ENCODE results near the gene MLLT6. TPM values are rescaled to one million over a fixed set of nuclear protein-coding genes. Genes with fewer than 3 reads are reported as not detected.

Gene MLLT6
- total RNA-seq, 1 donor from 2014 or later = 175 TPM

DNA sequence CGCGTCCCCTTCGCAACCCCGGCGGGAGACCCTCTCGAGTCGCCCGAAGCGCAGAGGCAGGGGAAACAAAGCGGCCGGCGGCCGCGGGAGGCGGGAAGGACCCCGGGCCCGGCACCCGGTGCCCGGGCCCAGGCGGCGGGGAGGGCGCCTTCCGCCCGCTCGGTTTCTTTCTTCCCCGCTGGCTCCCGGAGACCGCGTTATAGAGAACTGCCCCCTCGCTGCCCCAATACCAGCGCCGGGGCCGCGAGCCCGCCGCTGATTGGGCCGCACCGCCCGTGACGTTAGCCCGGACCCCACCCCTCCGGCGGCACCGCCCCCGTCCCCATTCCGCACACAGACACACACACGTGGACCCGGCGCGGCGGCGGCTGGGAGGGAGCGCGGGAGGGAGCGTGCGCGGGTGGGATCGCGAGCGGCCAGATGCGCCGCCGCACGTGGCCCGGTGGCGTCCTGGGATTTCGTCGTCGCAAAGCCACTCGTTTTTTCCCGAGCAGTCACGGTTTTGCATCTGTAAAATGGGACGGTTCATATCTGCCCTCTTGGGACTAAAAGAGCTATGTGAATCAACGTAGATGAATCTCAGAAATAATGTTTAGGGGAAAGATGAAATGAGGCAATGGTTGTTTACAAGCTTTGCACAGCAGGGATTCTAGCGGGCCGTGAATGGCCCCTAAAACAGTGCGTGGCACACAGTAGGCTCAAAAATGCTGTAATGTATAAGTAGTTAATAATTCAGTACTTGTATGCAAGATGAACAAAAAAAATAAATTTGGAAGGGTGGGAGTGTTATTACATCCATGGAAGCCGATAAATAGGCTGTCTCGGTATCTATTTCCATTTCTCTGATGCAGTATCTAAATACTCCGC, 30.1 kb upstream of the MLLT6 start, which contains the start of gene EPOP:
TSS of gene EPOP (minus strand) at position 209 of the 867 bp plus-strand sequence. CDS start 462 bp downstream, outside the sequence.
- peak; percentile 84 for DNase-seq (ENCODE audit: low spot score)

DNA sequence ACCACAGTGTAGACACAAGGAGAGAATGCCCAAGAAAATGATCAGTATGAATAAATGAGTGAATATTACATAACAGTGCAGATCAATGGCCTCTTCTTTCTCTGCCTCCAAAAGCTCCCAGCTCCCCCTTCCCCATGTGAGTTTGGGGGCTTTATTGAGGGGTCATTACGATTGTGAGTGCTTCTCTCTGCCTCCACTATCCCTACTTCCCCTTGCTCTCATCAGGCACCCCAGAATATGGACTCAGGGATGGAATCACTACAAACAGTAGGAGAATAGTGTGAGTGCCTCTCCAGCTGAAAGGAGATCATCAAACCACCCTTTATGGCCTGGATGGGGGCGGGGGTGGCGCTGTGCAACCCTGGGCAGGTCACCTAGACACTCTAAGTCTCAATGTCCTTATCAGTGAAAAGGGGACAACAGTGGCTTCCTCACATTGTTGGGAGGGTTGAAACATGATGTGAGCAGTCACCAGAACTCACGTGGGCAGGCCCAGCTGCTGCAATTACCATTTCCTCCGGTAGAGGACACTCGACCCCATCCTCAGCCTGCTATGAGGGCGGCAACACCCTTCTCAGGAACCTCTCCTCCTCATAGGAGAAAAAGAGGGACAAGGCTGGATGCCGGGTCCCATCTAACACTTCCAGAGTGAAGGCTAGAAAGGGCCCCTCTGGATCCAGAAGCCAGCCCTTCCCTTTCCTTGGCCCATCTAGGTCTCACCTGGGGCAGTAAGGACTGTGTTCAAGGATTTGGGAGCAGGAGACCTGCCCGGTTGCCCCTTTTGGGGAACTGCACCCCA, 28.2 kb upstream of the MLLT6 start:
- DNase-seq (ENCODE audit: low spot score) = peak; percentile 88

DNA sequence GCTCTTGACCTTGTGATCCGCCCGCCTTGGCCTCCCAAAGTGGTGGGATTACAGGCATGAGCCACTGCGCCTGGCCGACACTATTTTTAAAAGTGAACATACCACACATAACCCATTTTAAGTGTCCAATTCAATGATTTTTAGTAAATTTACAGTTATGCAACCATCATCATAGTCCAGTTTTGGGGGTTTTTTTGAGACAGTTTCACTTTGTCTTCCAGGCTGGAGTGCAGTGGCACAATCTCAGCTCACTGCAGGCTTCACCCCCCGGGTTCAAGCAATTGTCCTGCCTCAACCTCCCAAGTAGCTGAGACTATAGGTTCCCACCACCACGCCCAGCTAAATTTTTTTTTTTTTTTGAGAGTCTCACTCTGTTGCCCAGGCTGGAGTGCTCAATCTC, 27.3 kb upstream of the MLLT6 start:
- no peak for DNase-seq (ENCODE audit: low spot score)

DNA sequence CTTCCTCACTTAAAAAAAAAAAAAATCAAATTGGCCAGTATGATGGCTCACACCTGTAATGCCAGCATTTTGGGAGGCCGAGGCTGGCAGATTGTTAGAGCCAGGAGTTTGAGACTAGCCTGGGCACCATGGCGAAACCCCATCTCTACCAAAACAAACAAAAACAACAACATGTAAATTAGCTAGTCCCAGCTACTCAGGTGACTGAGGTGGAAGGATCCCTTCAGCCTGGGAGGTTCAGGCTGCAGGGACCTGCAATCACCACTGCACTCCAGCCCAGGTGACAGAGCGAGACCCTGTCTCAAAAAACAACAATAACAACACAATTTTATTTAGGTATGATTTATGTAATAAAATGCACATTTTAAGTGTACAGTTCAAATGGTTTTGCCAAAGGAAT, 24.0 kb upstream of the MLLT6 start:
- no peak for DNase-seq (ENCODE audit: low spot score)

DNA sequence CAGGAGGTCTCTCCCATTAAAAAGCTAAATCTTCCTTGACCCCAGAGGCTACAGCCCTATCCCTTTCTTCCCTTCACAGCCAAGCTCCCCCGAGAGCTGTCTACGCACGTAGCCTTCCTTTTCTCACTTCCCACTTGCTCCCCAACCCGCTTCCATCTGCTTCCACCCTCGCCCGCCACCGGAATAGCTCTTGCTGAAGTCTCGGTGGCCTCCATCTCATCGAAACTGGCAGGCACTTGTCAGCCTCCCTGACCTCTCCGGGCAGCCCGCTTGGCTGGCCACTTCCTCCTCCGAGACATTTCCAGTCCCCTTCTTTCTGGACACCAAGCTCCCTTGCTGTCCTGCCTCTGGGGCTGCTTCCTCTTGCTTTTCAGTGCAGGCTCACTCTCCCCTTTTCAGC, 19.6 kb upstream of the MLLT6 start:
- DNase-seq (ENCODE audit: low spot score) = no peak

DNA sequence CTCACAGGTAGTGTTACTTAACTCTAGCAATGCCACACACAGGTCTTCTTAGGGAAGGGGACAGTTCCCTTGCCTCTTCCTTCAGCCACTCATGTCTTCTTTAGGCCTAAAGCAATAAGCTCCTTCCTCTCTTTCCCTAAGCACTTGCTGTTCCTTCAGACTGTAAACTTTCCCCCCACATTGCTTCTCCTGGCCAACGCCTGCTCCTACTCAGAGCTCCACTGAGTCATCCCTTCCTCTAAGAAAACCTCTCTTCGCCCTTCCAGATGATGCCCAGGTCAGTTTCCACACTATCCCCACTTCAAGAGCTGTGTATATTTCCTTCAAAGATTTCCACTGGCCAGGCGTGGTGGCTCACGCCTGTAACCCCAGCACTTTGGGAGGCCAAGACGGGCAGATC, 17.8 kb upstream of the MLLT6 start:
- no peak for DNase-seq (ENCODE audit: low spot score)

DNA sequence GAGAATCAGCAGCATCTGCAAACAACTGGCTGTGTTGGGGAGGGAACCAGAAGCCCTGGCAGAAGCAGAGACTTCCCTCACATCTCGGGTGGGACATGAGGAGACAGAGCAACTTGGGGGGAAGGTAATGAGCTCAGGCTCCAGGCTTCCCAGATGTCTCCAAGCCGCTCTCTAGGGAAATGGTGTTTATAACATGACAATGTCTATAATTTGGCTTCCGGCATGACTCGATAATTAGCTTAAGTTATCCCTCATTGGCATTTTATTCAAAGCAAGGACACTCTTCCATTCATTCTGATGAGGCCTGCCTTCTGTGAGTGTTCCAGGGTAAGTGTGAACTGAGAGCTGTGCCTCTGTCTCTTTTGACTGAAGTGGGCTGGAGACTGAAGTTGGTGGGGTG, 14.7 kb upstream of the MLLT6 start:
- no peak for DNase-seq (ENCODE audit: low spot score)

DNA sequence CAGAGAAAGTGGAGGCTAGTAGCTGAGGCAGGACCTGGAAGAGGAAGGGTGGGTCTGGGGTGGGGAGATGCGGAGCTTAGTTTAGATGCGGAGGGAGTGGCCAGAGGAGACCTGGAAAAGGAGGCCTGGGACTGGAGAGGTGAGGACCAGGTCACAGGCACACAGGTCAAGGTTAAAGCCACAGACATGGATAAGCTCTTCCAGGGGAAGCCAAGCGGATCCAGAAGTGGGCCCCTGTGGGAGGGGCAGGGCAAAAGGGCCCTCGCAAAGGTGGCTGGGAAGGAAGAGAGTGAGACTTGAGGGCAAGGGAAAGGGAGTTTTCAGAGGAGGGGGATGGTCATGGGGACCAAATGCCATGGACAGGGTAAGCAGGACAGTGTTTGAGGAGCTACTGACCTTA, 13.9 kb upstream of the MLLT6 start:
- DNase-seq (ENCODE audit: low spot score) = no peak

DNA sequence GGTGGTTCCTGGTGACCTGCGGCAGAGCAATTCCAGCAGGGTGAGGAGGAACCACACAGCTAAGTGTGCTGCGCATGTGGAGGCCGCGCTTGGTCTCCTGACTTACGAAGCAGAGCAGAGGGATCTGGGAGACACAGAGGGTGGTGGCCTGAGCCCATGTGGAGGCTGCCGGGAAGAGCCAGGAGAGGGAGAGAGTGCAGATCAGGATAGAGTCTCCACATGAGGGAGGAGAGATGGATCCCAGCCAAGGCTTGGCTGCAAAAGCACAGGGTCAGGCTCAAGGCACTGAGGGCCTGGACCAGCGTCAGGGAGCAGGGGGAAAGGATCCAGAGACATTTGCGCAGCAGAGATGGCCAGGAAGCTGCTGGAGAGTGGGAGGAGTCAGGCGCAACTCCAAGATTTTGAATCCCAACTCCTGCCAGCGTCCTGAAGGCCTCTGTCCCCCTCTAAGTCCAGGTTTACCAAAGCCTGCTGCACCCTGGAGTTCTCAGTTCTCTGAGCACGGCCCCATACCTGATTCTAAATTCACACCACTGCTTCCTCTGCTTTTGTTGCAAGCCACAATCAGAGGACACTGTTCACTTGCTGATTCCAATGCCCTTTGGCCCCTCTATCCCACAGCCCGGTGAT, 11.3 kb upstream of the MLLT6 start:
- peak; percentile 89 for DNase-seq (ENCODE audit: low spot score)

DNA sequence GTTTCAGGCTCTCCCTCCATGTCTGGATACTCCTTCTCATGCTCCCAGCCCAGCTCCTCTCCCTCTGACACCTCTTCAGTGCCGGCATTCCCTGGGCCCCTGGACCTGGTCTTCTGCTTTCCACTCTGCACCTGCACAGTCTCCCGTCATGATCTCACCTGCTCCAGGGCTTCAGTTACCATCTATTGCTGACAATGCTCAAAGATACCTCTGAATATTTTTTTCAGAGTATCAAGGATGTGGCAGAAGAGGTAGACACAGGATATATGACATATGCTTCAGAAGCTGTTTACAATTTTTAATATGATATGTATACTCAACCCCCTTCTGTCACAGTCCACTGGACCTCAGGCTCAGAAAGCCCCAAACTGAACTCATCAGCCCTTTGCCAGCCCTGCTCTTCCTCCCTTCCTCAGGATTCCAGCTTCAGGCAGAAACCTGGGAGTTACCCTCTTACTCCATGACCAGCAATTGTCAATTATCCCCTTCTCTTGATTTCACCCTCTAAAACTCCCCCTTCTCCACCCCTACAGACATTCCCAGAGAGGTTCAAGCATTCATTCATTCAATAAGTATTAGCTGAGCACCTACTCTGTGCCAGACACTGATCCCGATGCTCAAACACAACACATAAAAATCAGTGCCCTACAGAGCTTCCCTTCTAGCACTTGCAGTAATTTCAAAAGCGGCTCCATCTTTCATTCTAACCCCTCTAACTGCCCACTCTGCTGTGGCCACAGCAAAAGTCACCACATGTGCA, 7.8 kb upstream of the MLLT6 start:
- no peak for DNase-seq (ENCODE audit: low spot score)

DNA sequence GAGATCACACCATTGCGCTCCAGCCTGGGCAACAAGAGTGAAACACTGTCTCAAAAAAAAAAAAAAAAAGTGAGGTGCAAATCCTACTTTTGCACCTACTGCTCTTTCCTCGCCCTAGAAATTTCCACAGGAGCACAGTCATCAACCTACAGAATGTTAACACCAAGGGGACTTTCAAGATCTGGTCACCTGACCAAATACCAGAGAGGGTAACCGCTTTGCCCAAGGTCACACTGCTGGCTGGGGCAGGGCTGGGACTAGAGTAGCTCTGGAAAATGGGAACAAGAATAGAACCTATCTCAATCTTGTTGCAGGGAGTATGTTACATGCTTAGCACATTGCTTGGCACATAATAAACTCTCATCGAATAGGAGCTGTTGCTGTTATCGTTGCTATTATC, 6.3 kb upstream of the MLLT6 start:
- no peak for DNase-seq (ENCODE audit: low spot score)

DNA sequence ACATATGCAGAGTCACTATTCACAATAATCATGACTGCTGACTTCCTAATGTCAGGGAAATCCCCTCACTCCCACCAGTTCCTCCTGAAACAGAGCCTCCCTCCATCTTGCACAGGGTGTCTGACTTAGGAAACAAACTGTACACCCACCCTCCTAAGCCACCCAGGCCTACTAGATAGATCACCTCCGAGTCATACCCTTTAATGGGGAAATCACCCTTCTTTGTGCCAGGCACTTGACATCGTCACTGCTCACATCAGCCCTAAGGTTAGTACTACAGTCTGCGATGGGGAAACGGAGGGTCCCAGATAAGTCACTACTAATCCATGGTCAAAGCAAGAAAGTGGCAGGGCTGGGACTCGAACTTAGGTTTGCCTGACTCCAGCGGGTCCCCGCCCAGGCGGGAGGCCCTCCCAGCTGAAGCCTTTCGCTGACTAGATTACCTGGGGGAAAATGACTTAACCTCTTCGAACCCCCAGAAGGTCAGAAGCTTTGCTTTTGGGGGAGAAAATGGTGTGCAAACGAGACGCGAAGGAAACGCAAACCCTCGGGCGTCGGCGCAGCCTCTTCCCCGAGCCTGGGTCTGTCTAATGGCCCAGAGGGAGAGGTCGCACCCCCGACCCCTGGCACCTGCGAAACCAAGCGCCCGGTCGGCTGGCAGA, 3.4 kb upstream of the MLLT6 start:
- DNase-seq (ENCODE audit: low spot score) = no peak

DNA sequence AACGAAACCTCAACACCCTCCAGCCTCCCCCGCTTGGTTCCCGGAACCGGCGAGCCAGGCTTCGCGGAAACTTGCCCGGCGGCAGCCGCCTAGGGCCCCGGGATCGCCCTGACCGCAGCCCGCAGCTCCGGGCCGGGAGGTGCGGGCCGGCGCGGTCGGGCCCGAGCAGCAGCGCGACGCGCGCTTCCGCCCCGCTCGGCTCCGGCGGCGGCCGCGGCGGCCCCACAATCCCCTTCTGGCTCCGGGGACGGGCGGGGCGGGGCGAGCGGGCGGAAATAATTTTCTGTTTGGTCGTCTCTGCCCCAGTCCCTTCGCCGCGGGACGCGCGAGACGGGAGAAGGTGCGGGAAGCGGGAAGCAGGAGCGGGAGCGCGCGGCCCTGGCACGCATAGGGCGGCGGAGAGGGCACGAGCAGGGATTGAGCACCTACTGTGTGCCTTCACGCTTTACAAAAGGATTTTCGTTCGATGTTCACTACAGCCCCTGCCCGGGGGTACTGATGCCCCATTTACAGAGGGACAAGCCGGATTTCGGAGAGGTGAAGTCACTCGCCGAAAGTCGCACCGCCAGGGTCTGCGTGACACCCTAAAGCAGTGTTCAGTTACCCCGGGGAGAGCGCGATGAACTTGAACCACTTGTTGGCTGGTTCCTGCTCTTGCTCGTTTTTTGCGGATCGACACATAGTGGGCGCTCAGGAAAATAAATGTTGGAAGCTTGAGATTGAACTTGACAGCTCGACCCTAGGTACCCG, 2.7 kb upstream of the MLLT6 start:
- DNase-seq (ENCODE audit: low spot score) = peak; percentile 84

DNA sequence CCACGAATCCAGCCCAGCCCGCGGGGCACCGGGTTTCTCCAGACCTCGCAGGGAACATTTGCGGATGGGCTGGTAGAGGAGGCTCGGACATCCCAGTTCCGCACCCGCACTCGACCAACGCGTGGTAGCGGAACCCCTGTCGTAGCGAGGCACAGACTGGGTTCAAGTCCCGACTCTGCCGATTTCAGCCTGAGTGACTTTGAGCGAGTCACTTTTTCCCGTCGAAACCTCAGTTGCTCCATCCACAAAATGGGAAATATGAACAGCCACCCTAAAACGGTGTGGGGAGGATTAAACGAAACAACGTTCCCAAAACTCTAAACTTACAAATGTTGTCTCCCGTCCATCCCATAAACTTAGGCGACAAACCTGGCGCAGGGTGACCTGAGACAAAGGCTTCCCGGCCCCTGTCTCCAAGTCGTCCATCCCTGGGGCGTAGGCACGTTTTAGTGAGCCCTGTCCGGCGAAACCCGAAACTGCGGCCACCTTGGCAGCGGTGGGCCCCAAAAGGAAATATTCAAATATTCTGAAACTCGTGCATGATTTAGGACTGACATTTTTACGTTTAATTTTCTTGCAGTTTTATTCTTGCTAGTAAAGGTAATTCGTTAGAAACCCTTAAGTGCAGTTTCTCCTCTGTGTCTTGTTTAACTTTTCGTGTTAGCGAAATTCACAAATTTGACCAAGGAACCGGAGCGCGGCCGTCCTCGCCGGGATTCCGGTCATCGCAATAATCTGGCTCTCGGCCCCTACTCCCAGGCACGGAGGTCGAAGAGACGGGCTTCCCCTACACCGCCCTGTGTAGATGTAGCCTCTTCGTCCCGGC, 1.9 kb upstream of the MLLT6 start:
- no peak for DNase-seq (ENCODE audit: low spot score)

DNA sequence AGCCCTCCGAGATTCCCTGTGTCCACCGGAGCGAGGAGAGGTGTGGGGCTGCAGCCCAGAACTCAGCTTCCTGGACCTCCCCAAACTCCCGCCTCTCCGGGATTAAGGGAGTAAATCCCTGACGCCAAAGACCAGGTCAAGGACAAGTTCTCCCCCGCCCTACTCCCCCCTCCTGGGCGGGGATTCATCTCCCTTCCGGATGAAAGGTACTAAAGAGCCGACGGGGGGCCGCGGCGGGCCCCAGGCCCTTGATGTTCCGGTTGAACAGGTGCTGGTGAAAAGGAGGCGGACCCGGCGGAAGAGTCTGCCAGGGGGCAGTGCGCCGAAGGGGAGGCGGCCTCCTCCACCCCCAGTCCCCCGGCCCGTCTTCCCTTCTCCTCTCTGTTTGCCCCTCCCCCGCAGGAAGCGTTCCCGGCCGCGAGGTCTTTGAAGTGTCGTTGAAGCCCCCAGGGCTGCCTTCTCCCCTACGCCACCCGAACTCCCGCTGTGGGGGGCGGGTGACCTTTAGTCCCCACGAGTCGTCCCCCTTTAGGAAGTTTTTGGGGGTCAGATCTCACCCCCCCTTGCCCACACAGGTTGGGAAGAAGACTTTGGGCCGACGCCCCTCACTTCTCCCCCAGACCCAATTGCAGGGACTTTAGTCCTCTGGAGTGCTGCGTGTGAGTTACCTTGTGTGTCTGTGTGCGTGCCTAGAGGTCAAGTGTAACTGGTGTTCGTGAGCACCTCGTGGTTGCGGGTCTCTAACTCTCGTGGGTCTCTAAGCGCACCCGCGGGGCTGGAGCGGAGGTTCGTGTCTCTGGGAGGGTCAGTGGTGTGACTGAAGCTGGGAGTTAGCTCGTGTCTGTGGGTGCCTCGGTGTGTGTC, 1.1 kb upstream of the MLLT6 start:
- DNase-seq (ENCODE audit: low spot score) = peak; percentile 73

DNA sequence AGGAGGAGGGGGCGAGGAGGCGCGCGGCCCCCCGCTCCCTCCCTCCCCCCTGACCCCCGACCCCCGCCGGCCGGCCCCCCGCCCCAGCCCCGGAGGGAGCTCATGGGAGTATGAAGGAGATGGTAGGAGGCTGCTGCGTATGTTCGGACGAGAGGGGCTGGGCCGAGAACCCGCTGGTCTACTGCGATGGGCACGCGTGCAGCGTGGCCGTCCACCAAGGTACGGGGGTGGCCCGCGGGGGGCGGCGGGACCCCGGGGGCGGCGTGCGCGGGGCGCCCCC, 390 bp downstream of the MLLT6 start:
- no peak for DNase-seq (ENCODE audit: low spot score)

DNA sequence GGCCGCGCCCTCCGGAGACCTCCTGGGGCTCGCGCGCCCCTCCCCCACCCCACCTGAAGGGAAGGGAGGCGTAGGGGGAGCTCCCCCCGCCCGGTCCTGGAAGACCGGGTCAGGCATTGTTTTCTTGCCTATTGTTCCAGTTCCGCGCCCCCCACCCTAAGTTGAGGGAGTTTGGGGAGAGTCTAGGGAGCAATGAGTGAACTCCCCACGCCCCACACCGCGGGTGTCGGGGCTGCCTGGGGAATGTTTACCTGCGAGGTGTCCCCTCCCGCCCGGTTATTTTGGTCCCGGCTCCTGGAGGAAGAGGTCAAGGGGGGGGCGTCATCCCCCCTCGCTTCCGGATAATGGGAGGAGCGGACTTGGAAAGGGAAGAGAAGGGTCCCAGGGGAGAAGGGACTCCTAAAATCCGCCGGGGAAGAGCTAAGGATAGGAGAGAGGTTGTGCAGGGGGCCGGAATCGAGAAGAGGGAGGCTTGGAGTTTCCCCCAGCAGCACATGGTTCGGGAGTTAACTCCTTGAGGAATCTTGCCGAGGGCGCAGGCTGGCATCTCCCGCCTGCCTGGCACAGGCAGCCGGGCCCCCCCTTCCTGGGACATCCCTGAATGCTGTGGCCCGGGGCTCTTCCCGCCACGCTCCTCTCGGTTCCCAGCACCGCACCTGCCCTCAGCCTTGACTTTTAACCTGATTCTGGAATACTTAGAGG, 881 bp downstream of the MLLT6 start:
- DNase-seq (ENCODE audit: low spot score) = no peak
